Stimulated activated CD8-positive, alpha-beta memory T cell treated with anti-CD3 and anti-CD28 coated beads, Interleukin-12 subunit alpha, Interleukin-12 subunit beta, amount 100 ng/mL, for 4 hours (primary cell): Measurements from ENCODE around the gene KISS1.

ENCODE experiments used
- DNase-seq: peaks from one replicate; pipeline ENCODE4 v3.0.0-alpha.2; 2020; ENCODE audit warnings: low read depth

Gene KISS1

DNA sequence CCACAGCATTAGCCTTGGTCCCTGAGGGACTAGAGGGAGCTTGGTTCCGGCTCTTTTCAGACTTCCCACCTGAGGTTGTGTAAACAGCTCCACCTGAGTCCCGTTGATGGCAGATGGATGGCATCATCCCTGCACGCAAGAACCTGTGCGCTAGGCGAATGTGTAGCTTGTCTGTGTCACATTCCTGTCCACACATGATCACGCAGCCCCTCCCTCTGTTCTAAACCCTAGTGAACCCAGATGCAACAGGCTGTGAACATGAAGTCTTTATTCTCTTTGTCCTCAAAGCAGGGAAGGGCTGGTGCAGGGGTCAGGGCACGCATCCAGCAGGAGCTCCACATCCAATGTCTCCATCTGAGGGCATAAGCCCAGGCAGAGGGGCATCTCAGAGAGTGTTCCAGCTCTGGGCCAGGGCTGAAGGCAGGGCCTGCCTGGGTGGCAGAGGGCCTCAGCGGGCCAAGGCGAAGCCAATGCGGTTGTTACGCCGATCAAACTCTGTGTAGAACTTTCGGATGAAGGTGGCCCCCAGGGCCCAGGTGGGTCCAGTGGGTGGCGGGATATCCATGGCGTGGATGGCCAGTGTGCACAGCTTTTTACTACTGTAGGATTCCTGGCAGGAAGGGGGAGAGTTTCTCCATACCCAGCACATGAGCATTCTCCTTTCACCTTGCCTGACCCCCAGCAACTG lies 41.6 kb downstream of the KISS1 start:
- no peak for DNase-seq

DNA sequence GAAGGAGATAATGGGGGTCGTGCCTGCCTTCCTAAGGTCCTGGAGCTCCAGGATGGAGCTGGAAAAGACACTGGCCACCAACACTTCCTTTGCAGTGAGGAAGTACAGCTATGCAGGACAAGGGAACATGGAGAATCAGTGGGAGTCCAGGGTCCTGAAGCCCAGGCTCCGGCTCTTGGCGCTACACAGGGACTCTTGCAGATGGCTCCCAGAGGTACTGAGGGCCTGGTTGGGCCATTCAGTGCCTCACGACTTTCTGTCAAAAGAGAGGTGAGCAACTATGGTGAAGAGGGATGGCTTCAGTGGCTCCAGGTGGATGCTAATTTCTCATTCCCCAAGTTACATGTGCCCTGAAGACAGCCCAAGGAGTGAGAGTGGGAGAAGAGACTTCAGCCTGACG lies 42.6 kb downstream of the KISS1 start:
- no peak for DNase-seq

DNA sequence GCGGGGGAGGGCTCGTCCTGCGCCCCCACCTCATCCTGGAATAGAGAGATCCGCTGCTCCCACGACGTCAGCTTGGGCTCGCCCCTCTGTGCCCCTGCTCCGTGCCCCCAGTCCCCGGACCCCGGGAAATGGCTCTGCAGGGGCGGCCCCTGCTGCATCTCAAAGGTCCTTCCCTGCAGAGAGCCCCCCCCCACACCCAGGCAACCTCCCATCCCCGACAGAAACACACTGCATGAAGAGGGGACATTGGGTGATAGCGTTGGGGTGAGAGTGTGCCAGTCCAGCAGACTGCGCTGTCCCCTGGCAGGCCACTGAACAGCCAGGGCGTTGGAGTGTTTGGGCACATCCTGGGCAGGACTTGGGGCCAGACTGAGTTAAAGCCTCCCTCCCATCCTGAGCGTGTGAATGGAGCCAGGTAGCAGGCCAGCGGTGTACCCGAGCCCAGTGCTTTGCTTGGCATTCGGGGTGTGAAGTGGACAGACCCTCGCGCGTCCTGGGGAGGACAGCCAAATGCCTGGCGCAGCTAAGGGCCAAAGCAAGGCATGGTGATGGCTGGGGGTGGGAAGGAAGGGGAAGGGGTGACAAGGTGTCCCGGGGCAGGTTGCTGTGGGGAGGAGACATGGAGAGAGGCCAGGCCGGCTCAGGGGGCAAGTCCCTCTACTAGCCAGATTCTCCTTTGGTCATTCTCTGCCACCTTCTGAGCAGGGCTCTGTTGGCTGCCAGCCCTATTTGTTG lies 43.8 kb downstream of the KISS1 start:
- DNase-seq: no peak

DNA sequence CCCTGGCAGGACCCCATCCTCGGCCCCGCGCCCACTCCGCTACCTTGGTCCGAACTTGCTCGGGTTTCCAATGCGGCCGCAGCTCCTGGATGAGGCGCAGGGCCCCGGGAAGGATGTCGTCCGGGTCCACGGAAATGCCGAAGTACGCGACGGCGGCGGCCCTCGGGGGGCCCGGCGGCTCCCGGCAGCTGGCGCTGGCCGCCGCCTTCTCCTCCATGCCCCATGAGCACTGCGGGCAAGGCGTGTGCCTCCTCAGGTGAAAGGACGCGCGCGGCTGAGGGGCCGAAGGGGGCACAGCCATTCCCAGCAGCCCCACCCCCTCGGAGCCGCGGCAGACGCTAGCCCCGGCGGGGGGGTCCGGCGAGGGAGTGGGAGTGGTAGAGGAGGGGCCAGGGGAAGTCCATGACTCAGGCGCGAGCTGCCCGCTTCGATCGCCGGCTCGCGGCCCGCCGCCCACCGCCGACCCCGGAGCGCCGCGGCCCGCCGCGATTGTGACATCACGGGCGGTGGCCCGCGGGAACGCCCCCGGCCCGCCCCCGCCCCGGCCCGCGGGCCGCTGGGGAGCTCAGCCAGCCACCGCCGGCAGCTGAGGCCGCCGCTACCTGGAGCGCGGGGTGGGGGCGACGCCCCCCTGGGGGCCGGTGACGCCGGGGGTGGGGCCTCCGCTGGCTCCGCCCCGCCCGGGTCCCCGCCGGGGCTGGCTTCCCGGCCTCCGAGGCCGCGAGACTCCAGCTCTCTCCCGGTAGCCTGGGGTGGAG lies 44.6 kb downstream of the KISS1 start, which contains the start of gene ETNK2:
Gene ETNK2 (minus strand): TSS at position 493 of the 758 bp plus-strand sequence. CDS start 192 bp downstream, at position 301.
- DNase-seq: peak; percentile 55

DNA sequence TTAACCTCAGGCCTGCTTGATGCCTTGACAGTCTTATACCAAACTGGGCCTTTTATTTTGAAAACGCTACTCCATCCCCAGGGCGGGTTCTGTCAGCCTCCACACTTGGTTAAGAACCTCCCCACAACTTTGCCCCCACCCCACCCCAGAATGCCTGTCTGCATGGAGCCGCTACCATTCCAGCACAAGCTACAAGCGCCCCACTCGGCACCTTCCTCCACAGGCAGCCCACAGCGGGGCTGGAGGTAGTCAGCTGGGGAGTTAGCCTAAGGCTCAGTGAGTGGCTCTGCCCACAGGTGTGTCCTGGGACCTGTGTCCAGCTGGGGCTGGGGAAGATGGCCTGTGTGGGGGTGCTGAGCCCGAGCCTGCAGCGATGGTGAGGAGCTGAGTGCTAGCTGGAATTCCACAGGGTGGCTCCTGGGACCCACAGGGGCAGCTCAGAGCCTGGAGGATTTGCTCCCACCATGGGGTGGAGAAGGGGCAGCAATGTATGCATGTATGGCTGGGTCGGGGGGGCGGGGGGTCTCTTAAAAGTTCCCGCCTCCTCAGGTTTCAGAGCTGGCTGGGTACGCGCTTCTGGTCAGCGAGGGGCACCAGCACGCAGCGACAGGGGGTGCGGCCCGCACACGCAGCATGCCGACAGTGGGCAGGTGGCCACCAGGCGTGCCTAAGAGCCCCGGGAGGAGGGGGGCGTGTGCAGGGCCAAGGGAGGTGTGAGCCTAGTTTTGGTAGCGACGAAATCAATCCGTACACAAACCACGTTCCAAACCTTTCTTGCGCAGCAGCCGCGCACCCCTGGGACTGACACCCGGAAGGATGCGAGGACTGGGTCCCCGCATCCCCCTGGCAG lies 45.4 kb downstream of the KISS1 start:
- no peak for DNase-seq

DNA sequence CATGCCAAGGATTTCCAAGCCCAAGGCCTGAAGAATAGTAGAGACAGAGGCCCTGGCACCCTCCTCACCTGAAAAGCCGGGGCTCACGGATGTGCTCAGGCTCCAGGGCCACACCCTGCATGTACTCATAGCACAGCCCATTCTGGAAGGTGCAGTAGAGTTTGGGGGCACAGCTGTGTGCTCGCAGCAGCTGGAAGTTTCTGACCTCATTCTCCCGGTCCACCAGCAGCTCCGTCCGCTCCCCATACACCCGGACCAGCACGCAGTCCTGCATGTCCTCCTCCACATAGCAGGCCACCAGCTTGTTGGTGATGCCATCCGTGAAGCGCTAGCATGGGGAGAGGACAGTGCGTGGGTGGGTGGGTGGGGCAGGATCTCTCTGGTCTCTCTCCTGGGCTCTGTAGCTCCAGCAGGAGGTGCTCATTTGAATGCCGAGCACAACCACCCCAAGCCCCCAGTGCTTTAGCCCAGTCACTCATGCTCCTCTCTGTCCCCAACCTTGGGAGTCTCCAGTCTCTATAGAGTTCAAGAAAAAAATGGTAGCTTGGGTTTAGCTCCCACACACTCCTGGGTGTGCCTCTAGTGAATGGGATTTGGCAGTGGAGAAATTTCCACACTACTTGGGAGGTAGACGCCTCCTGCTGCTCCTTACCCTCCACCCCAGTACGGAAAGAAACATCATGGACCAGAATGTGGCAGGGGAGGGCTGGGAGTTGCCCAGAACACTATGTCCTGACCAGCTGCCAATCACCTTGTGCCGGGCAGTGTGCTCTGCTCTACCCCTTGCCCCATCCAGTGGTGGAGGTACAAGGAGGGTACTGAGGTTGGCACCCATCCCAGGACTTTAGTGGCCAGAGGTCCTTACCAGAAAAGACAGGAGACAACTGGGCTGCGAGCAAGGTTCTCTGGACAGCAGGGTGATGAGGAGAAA lies 46.4 kb downstream of the KISS1 start:
- no peak for DNase-seq

DNA sequence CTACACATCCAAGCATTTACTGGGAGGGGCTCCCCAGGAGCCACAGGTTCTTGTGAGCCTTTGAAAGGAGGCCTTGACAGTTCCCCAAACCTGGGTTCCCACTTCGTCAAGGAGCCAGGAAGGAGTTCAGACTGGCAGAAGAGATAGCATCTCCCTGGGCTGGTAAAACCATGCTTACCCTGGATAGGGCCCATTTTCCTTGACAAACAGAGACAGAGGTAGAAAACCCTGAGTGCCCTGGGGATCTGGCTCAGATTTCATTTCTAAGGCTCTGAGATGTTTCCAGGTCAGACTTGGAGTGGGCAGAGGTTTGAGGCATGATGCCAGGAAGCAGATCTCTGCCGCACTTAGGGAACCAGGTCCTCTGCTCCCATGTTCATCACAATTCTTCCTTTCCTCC lies 47.2 kb downstream of the KISS1 start:
- DNase-seq: no peak

DNA sequence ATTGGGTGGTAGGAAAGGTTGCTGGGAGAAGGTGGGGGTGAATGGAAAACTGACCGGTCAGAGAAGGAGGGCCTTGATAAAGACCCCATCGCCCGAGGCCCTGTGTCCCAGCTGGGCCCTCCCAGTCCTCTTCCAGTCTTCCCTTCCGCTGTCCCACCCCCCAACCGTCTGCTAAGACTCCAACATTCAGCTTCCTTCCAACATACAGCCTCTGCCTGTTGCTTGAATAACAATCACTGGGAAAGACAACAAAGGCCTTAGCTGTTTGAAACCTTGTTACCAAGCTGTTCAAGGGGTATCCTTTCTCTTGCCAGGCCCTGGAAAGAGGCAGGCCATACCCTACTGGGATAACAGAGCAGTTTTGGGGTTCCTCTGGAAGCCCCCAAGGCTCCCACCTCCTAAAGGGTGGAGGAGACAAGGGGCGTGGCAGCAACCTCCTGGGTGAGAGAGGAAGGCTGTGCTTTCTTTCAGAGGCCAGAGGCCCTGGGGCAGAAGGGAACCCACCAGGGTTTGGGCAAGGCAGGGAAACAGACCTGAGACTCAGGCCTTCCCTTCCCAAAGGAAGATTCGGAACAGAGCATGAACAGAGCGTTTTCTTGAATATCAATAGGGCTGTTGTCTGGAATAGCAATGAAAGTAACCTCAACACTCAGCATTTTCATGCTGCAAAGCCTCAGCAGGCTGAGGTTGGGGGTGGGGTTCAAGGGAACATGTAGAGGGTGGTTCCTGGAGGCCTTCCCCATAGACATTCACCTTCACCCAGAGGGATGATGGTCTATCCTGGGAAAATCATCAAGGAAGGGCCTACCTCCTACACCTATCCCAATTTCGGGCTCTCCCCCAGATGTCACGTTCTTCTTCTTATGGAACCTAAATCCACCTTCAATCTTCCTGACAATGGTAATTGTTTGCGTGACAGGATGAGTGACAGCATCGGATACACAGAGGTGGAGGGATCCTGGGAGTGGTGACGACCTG lies 48.6 kb downstream of the KISS1 start:
- no peak for DNase-seq

DNA sequence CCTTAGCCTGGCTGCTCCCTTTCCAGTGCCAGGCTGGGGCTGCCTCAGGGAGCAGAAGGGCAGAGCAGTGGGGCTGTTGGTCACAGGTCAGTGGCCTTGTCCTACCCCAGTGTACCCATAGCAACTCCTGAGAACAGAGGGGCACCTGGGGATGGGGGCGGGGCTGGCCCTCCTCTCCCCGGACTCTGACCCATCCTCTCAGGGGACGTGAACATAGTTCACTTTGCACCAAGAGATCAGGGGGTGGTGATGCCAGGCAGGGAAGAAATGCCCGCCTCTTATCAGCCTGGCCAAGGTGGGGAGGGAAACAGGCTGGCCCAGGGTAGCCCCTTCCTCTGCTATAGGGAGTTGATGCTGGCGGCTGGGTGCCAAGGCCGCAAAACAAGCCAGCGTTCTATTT lies 49.3 kb downstream of the KISS1 start:
- no peak for DNase-seq

DNA sequence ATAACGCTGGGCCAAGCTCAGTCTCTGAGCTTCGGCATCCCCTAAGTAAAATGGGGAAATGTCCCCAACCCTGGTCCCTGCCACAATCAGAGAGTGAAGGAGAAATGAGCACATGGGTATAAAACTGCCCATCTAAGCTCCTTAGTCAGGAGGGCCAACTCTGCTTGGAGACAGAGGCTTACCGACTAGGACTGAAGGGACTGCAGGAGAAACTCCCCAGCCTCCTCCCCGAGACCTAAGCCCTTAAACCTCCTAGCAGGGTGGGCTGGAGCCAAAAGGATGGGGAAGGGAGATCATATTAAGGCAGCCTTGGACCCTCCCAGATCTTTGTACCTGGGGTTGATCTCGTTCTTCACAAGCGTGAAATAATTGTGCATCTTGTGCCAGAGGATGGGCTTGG lies 50.0 kb downstream of the KISS1 start:
- DNase-seq: no peak

DNA sequence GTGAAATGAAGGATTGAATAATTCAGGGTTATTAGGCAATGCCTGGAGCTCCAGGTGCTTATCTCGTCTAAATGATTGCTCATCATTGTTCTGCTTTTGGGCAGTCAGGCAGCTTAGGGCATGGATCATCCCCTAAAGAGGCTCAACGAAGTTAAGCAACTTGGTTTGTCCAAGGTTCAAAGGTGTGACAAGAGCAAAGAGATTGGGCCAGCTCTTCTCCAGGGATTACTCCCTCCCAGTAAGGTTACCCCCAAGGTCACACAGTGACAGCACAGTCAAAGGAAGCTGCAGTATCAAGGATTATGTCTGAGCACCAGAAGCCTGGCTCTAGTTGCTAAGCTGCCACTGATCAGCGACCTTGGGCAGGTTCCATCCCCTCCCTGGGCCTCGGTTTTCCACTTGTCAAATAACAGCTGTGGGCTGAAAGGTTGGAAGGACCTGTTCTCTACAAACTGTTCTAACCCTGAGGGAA lies 51.2 kb downstream of the KISS1 start:
- no peak for DNase-seq

DNA sequence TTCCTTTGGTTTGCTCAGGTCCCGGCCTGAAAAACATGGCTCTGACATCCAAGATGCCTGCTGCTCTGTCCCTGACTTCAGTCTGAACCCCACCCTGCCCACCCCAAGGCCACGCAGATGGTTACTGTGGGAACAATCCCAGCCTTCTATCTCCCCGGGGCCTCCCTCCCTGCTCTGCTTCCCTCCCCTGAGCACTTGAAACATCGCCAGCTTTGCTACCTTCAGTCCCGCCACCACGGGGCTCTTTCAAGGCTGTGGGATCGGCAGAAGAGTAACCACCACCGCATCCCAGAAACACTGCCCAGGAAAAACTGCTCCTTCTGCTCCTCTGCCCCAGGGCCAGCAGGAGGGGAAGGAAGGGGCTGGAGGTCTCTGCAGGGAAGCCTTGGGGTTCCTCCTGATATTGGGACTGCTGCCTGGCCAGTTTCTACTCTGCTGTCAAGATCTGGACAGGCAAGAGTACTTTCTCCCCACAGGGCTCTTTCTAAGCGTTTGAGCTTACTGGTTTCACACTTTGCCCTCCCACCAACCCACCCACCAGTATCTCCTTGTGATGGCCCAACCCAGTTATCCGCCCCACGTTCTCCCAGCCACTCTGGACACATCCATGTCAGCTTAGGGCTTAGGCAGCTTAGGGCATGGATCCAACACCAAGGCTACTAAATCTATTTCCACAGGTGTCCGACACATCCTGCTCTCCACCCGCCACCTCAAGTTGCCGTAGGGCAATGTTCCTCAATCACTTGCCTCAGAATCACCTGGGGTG lies 52.8 kb downstream of the KISS1 start:
- no peak for DNase-seq

DNA sequence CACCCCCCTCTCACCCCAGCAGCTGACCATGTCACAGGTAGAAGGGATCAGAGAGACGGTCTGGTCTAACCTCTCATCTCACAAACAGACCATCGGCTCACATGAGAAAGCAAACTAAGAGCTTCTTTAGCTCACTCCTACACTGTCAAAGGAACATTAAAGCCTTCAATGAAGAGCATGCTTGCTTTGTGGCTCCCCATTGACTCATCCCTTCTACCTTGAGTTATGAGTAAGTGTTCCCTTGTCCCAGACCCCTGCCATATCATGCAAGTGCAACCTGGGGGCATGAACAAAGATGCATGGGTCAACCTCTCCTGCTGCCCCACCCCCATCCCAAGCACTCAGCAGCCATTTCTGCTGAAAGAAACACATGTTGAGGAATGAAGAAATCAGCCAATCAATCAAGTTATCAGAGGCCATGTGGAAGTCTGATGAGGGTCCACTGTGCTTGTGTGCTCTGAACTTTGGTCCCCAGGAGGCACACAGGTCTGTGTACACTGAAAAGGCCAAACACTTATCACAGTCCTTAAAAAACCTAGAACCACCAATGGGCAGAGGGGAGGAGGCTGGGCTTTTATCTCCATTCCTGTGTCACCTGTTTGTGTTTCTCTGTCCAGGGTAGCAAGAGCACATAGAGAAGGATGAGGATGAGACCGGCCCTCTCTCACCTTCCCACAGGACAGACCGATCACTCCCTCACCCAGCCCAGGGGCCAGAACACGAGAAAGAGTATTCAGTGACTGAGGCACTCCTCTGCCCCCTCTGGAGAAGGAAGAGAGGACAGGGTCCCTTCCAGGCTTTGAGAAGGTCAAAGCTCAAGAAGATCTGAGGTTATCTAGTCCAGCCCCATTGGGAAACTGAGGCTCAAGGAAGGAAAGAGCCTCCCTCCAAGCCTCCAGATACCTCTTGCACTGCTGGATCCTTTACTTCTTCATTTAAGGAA lies 54.0 kb downstream of the KISS1 start:
- no peak for DNase-seq

DNA sequence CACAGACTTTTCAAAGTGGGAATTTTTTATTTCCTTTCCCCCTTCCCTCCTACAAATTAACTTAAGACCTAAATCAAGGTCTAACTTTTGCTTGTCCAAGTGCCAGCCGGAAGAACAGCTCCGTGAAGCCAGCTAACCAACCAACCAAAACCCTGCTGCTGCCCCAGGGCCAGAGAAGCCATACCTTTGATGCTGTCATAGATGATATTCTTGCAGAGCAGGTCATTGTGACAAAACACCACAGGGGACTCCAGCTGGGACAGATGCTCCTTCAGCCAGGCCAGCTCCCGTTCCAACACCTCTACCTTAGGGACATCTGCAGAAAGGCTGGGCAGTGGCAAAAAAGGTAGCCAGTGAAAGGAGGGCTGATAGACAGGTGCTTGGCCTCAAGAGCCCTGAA lies 55.2 kb downstream of the KISS1 start:
- DNase-seq: no peak
